ENCODE results near the gene C19orf67.

Gene C19orf67

DNA sequence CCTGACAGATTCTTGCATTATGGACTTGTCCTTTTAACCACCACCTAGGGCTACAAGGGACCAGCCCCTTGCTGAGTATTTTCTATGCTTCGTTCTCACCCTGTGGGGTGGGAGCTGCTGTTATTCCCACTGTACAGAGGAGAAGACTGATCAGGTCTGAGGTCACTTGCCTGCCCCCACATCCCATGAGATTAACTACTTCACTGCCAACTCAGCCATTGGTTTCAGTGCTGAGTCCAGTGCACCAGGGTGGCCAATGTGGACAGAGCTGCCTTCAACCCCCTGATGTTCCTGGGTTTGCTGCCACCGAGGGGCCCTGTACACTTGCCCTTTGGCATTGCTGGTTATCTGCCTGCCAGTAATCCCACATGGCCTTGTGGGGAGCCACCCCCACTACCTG, 25.1 kb upstream of the C19orf67 start:
- TF ChIP-seq TAF1 (IDR thresholded peaks at IDR 0.05; ENCODE audit: borderline replicate concordance, insufficient read depth, low read length) (no peak), FOXP2 (optimal IDR thresholded peaks at IDR 0.05; ENCODE audit: borderline replicate concordance, extremely low read depth, extremely low read length, insufficient read depth) (no peak), POLR2AphosphoS5 (IDR thresholded peaks at IDR 0.05; ENCODE audit: low read depth, low read length) (no peak), REST (IDR thresholded peaks at IDR 0.05; ENCODE audit: insufficient read depth in 1 of 2, low read depth in 2 of 2, low read length in 2 of 2) (no peak), SIN3A (IDR thresholded peaks at IDR 0.05; ENCODE audit: borderline replicate concordance, insufficient read depth, low read length) (no peak)

GRCh38 chr19:14107581-14108461, 22.2 kb upstream of the C19orf67 start:
- no peak for TF ChIP-seq TAF1 (IDR thresholded peaks at IDR 0.05; ENCODE audit: borderline replicate concordance, insufficient read depth, low read length)
- no peak for TF ChIP-seq REST (IDR thresholded peaks at IDR 0.05; ENCODE audit: insufficient read depth in 1 of 2, low read depth in 2 of 2, low read length in 2 of 2)
- no peak for TF ChIP-seq FOXP2 (optimal IDR thresholded peaks at IDR 0.05; ENCODE audit: borderline replicate concordance, extremely low read depth, extremely low read length, insufficient read depth)

- TF ChIP-seq REST (IDR thresholded peaks at IDR 0.05; ENCODE audit: insufficient read depth in 1 of 2, low read depth in 2 of 2, low read length in 2 of 2) (no peak), SIN3A (IDR thresholded peaks at IDR 0.05; ENCODE audit: borderline replicate concordance, insufficient read depth, low read length) (no peak), TAF1 (IDR thresholded peaks at IDR 0.05; ENCODE audit: borderline replicate concordance, insufficient read depth, low read length) (no peak), FOXP2 (optimal IDR thresholded peaks at IDR 0.05; ENCODE audit: borderline replicate concordance, extremely low read depth, extremely low read length, insufficient read depth) (no peak), POLR2AphosphoS5 (IDR thresholded peaks at IDR 0.05; ENCODE audit: low read depth, low read length) (no peak)
Measured at GRCh38 chr19:14106840-14107239, 21.3 kb upstream of the C19orf67 start.

DNA sequence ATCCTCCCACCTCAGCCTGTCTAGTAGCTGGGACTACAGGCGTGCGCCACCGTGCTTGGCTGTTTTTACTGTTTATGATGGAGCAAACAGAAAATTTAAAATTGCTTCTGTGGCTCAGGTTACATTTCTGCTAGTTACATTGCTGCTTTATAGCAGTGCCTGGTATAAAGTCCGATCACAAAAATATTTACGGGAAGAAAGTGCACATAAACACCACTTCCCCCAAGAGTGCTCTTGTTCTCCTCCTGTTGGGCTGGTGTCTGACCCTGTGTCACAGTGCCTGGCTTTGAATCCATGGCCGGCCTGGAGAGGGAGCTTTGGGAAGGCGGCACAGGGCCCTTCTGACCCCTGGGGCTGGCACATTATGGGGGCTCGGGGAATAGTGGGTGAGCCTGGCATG, 20.1 kb upstream of the C19orf67 start:
- TF ChIP-seq TAF1 (IDR thresholded peaks at IDR 0.05; ENCODE audit: borderline replicate concordance, insufficient read depth, low read length) (no peak), FOXP2 (optimal IDR thresholded peaks at IDR 0.05; ENCODE audit: borderline replicate concordance, extremely low read depth, extremely low read length, insufficient read depth) (no peak), POLR2AphosphoS5 (IDR thresholded peaks at IDR 0.05; ENCODE audit: low read depth, low read length) (no peak), SIN3A (IDR thresholded peaks at IDR 0.05; ENCODE audit: borderline replicate concordance, insufficient read depth, low read length) (no peak), REST (IDR thresholded peaks at IDR 0.05; ENCODE audit: insufficient read depth in 1 of 2, low read depth in 2 of 2, low read length in 2 of 2) (no peak)
